D721Med (cell line): ENCODE results near the gene CFAP61.

Experiments
- DNase-seq: peaks from one replicate; pipeline ENCODE4 v3.0.0; 2011; ENCODE audit warnings: low spot score; ENCODE audit not compliant: insufficient read length
- FAIRE-seq: peaks from 2 replicates; lab custom pipeline; 2011; peaks lifted over from hg19 to GRCh38; lab: Jason Lieb, UNC
- TF ChIP-seq, protein P1 (sequence below): IDR thresholded peaks from 2 replicates; pipeline ENCODE4 v1.5.1; 2012; ENCODE audit warnings: mild to moderate bottlenecking, control low read depth; ENCODE audit not compliant: insufficient read depth; ENCODE audit errors: missing control alignments

Gene CFAP61

DNA sequence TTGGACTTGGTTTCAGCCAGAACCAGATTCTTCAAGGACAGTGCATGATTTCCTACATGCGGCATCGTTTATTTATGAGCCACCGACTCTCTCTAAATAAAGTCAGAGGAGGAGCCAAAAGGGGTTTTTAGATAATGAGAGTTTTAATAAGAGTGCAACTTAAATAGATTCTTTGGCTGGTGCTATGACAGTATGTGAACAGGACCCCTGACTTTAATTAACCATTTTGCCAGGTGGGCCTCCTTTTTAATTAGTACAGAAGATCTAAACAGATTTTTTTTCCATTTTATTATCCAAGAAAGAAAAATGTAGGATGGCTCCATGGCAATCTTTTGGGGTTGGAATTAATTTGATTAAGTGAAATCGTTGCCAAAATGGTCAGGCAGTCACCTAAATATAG lies 240.8 kb downstream of the CFAP61 start:
- TF ChIP-seq, protein P1, sequence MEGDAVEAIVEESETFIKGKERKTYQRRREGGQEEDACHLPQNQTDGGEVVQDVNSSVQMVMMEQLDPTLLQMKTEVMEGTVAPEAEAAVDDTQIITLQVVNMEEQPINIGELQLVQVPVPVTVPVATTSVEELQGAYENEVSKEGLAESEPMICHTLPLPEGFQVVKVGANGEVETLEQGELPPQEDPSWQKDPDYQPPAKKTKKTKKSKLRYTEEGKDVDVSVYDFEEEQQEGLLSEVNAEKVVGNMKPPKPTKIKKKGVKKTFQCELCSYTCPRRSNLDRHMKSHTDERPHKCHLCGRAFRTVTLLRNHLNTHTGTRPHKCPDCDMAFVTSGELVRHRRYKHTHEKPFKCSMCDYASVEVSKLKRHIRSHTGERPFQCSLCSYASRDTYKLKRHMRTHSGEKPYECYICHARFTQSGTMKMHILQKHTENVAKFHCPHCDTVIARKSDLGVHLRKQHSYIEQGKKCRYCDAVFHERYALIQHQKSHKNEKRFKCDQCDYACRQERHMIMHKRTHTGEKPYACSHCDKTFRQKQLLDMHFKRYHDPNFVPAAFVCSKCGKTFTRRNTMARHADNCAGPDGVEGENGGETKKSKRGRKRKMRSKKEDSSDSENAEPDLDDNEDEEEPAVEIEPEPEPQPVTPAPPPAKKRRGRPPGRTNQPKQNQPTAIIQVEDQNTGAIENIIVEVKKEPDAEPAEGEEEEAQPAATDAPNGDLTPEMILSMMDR, result no peak
- FAIRE-seq (no peak), DNase-seq (no peak)

DNA sequence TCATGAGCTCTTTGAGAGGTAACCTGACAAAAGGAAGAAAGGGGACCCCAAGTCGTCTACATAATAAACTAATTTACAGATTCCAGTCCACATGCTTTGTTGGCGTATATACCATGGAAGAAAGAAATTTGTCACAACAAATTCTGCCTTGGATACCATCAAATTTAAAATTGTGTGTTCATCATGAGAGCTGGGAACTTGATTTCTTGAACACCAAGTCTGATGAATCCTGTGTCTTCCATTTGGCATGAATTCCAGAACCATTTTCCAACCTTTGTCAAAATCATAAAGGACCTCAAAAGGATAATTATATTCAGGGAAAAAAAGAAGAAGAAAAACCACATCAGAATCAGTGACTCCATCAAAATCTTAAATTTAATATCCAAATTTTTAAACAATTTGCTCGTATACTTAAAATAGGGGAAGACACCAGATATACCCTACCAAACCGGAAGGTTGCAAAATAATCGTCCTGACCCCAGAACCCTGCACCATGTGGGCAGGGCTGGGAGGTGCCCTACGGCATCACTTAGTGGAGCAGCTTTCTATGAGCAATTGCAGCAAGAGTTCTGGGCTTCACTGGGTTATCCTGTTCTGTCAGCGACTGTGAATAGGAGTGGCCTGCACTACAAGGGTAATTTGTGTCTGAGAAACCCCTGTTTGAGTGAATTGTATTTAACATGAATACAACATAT lies 241.5 kb downstream of the CFAP61 start:
- DNase-seq (no peak), FAIRE-seq (no peak)
- TF ChIP-seq, protein P1, result no peak

GRCh38 chr20:20295621-20296498 lies 243.5 kb downstream of the CFAP61 start:
- TF ChIP-seq, protein P1, result no peak
- FAIRE-seq, result no peak
- no peak for DNase-seq

DNA sequence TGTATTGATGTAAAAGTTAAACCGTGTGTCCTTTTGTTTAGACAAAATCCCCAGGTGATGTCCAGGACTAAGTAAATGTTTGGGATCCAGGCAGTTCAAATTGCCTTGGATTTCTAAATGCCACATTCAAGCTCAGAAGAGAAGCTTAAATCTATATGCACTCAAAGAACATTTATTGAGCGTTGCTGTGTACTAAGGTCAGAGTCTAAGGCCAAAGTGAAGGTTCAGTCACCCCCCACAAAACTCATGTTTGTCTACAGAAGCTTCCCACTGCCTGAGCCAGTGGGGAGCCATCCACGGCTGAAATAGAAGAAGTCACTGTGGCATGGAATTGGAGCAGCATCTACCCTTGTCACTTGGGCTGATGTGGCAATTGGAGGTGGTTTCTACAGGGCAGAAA lies 244.8 kb downstream of the CFAP61 start:
- TF ChIP-seq, protein P1, result no peak
- FAIRE-seq, result no peak
- no peak for DNase-seq

DNA sequence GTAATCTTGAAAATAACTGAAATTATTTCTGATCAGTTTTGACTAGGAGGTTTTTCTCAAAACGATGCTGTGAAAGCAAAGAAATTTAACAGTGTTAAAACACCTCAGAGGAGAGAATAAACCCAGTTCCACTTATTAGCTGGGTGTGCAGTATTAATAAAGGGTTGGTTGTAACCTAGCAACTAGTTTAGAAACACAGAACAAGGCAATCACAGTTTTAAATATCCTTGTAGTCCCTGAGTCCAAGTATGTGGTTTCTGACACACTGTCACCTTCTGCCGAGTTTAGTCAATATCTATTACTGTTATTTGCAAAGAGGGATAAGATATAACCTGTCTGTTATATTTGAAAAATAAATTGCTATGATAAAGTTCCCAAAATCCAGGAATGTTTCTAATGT lies 245.4 kb downstream of the CFAP61 start:
- DNase-seq (no peak), FAIRE-seq (no peak)
- TF ChIP-seq, protein P1, result no peak

GRCh38 chr20:20299904-20300303 lies 247.6 kb downstream of the CFAP61 start:
- TF ChIP-seq, protein P1, result no peak
- DNase-seq (no peak), FAIRE-seq (no peak)
